AG09319 (cell line): ENCODE results near the gene SBF2.

Source experiments
- DNase-seq: peaks from one replicate; pipeline ENCODE4 v3.0.0-alpha.2; 2010; ENCODE audit warnings: low read depth; ENCODE audit errors: extremely low read depth
- TF ChIP-seq, protein P1 (sequence below): IDR thresholded peaks from 2 replicates; pipeline ENCODE4 v1.5.1; 2011; ENCODE audit warnings: low read depth, mild to moderate bottlenecking, inconsistent platforms, low read length, moderate library complexity

The SBF2 gene

DNA sequence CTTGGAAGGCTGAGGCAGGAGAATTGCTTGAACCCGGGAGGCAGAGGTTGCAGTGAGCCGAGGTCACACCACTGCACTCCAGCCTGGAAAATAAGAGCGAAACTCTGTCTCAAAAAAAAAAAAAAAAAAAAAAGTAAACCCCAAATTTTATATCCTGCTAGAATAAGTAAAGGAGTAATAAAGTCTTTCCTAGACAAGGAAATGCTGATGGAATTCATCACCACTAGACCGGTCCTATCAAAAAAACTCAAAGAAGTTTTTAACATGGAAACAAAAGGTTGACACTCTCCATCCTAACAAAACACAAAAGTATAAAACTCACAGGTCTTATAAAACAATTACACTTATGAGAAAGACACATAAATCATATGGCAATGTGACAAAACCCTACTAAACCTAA, 213.9 kb downstream of the SBF2 start:
- DNase-seq, result no peak
- TF ChIP-seq, protein P1, sequence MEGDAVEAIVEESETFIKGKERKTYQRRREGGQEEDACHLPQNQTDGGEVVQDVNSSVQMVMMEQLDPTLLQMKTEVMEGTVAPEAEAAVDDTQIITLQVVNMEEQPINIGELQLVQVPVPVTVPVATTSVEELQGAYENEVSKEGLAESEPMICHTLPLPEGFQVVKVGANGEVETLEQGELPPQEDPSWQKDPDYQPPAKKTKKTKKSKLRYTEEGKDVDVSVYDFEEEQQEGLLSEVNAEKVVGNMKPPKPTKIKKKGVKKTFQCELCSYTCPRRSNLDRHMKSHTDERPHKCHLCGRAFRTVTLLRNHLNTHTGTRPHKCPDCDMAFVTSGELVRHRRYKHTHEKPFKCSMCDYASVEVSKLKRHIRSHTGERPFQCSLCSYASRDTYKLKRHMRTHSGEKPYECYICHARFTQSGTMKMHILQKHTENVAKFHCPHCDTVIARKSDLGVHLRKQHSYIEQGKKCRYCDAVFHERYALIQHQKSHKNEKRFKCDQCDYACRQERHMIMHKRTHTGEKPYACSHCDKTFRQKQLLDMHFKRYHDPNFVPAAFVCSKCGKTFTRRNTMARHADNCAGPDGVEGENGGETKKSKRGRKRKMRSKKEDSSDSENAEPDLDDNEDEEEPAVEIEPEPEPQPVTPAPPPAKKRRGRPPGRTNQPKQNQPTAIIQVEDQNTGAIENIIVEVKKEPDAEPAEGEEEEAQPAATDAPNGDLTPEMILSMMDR, result no peak

DNA sequence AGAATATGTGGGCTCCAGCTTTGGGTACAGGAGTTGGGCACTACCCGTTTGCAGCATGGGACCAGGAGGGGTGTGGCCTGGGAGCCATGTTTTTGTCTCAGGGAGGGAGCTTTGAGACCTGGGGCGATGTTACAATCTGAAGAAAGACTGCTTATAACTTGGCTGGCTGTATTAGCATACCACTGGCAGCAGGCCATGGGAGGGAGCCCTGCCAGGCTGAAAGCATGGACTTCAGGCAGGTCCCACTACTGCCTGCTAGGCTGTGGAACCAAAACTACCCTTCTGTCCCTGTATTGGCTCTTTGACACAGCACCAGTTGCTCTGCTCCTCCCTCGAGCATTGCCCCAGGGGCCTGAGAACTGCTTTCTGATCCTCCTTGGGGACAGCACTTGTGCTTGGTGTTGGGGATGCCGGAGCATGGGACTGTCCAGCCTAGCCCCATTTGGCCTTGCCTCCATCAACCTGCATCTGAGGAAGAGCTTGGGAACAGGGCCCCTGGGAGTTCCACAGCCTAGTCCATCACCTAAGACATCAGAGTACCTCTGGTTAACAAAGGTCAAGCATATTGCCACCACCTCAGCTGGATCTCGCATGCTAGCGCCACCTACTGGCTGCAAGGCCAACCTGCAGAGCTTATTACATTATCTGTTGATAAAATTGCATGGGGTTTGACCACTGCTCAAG, 217.4 kb downstream of the SBF2 start:
- peak; percentile 35 for DNase-seq
- TF ChIP-seq, protein P1, result peak; percentile 45

DNA sequence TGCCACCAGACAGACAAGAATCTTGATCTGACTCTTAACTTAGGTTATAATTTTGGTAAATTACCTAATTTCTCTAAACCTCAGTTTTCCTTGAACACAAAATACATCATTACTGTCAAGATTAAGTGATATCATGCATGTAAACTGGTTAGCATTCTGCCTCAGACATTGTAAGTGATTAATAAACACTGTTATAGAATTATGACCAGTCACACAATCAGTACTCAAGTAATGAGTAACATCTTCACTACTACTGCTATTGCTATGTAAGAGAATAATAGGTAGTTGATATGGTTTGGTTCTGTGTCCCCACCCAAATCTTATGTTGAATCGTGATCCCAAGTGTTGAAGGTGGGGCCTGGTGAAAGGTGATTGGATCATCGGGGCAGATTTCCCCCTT, 218.9 kb downstream of the SBF2 start:
- TF ChIP-seq, protein P1, result no peak
- DNase-seq, result no peak

DNA sequence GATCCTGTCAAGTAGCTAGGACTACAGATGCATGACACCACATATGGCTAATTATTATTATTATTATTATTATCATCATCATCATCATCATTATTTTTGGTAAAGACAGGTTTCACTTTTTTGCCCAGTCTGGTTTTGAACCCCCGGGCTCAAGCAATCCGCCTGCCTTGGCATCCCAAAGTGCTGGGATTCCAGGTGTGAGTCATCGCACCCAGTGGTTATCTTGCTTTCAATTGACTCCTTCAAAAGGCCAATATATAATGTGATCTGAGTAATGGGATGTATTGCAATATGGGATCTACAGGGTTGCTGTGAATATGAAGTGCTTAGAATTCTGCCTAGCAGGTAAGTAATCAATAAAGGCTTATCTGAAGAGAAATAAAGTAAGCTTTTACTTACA, 221.2 kb downstream of the SBF2 start:
- DNase-seq, result no peak

DNA sequence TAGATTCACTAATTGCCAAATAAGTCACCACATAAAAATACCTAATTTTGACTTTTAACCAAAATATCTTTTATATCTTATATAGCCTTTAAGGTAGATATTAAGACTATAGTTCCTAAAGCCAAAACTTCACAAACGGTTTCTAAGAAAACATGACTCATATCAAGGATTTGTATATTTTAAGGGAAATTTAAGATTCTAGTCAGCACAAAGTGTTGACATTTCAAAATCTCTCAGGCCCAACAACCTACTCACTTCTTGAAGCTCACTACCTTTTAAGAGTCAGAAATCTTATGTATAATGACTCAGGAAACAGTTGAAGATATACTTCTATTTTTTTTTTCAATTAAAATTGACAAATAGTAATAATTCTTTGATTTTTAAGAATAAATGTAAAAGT, 221.9 kb downstream of the SBF2 start:
- DNase-seq, result peak; percentile 8
- TF ChIP-seq, protein P1, result no peak

More for the DNA sequence above, 221.2 kb downstream of the SBF2 start:
- TF ChIP-seq, protein P1, result no peak

DNA sequence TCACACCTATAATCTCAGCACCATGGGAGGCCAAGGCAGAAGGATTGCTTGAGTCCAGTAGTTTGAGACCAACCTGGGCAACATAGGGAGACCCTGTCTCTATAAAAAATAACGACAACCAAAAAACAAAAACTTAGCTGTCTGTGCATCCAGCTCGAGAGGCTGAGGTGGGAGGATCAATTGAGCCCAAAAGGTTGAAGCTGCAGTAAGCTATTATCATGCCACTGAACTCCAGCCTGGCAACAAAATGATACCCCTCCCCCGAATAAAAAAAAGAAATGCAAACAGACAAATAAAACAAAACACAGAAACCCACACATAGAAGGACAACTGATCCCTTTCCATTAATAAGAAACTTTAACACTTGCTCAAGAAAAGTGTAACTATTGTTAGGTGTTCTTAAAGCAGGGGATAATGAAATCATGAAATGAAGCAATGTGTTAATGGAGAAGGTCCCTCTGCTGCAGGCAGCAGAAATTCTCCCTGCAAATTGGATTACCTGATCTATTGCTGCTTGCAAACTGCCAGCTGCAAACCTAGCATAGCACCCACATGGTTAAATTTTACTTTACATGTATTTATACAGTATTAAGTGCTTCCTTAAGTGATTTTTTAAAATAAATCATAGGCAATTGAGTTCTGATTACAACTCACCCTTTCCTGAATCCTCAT, 226.3 kb downstream of the SBF2 start:
- no peak for DNase-seq
- TF ChIP-seq, protein P1, result no peak

DNA sequence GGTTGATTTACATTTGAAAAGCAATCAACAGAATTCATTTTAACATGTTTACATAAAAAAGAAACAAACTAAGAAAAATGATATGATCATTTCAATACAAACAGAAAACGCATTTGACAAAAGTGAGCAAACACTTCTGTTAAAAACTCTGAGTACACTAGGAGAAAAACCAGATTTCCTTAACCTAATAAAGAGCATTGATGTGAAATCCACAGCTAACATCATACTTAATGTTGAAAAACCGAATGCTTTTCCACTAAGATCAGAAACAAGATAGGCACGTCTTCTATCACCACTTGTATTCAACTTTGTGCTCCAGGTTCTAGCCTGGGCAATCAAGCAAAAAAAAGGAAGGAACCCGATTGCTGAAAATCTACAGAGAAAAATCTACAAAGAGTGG, 227.6 kb downstream of the SBF2 start:
- TF ChIP-seq, protein P1, result no peak
- DNase-seq, result no peak
